IgD-negative memory B cell (primary cell): ENCODE measurements around the gene RFPL2. TPM values are rescaled to one million over a fixed set of nuclear protein-coding genes. Genes with fewer than 3 reads are reported as not detected.

Experiments used
- H3K27ac Mint-ChIP-seq, 3 donors: one replicate each; pipeline ENCODE4 v1.8.0; 2020 to 2022; ENCODE audit warnings: mild to moderate bottlenecking in 3 of 3, mixed read lengths in 3 of 3, moderate library complexity in 1 of 3
- H3K27me3 Mint-ChIP-seq: one replicate; pipeline ENCODE4 v1.8.0; 2021; ENCODE audit warnings: mixed read lengths
- H3K36me3 Mint-ChIP-seq: one replicate; pipeline ENCODE4 v1.8.0; 2020; ENCODE audit warnings: mild to moderate bottlenecking, mixed read lengths
- H3K4me1 Mint-ChIP-seq, 3 donors: one replicate each; pipeline ENCODE4 v1.8.0; 2020 to 2022; ENCODE audit warnings: mixed read lengths in 3 of 3, mild to moderate bottlenecking in 1 of 3
- H3K4me3 Mint-ChIP-seq, 4 donors: one replicate each; pipeline ENCODE4 v1.8.0; 2020 to 2022; ENCODE audit warnings: mild to moderate bottlenecking in 4 of 4, mixed read lengths in 4 of 4, moderate library complexity in 3 of 4
- H3K9me3 Mint-ChIP-seq, 3 donors: one replicate each; pipeline ENCODE4 v1.8.0; 2020 to 2021; ENCODE audit warnings: mixed read lengths in 3 of 3, mild to moderate bottlenecking in 1 of 3
- polyA plus RNA-seq: library from polyadenylated mRNA; unstranded; fragments of 300-500 nt; fragmentation: Illumina TruSeq; gene quantifications from one replicate; pipeline ENCODE4 v1.2.3, GENCODE V29; 2021

RFPL2 gene
- polyA plus RNA-seq, 1 donor from 2014 or later, result not detected

DNA sequence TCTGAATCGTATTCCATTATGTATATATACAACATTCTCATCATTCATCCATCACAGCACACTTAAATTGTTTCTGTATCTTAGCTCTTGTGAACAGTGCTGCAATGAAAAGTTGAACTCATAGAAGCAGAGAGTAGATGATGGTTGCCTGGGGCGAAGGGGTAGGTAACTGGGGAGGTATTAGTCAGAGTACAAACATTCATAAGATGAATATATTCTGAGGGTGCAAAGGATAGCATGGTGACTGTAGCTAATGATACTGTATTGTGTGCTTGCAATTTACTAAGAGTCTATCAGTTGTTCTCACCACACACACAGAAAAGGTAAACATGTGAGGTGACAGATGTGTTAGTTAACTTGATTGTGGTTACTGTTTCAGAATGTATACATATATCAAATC lies 12.6 kb upstream of the RFPL2 start:
- H3K9me3 Mint-ChIP-seq, result no peaks in the 10 kb centered on the region
- no peaks in the 10 kb centered on the region for H3K36me3 Mint-ChIP-seq
- H3K4me3 Mint-ChIP-seq, result no peak overlapping the region
- peaks cover 8% of the 10 kb centered on the region for H3K27me3 Mint-ChIP-seq
- H3K27ac Mint-ChIP-seq, result no peak overlapping the region
- no peaks in the 10 kb centered on the region for H3K4me1 Mint-ChIP-seq

DNA sequence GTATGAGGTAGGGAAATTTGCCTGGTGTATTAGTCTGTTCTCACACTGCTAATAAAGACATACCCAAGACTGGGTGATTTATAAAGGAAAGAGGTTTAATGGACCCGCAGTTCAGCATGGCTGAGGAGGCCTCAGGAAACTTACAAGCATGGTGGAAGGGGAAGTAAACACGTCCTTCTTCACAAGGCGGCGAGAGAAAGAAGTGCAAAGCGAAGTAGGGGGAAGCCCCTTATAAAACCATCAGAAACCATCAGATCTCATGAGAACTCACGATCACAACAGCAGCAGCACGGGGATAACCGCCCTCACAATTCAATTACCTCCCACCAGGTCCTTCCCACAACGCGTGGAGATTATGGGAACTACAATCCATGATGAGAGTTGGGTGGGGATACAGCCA lies 12.0 kb upstream of the RFPL2 start:
- Mint-ChIP-seq H3K36me3 (no peaks in the 10 kb centered on the region), H3K9me3 (no peaks in the 10 kb centered on the region), H3K27me3 (peaks cover 8% of the 10 kb centered on the region), H3K27ac (no peak overlapping the region), H3K4me1 (no peaks in the 10 kb centered on the region), H3K4me3 (no peak overlapping the region)

GRCh38 chr22:32211011-32211410 lies 6.1 kb upstream of the RFPL2 start:
- no peak overlapping the region for H3K4me3 Mint-ChIP-seq
- no peaks in the 10 kb centered on the region for H3K4me1 Mint-ChIP-seq
- H3K9me3 Mint-ChIP-seq, result no peaks in the 10 kb centered on the region
- peaks cover 8% of the 10 kb centered on the region for H3K27me3 Mint-ChIP-seq
- H3K27ac Mint-ChIP-seq, result no peak overlapping the region
- no peaks in the 10 kb centered on the region for H3K36me3 Mint-ChIP-seq

DNA sequence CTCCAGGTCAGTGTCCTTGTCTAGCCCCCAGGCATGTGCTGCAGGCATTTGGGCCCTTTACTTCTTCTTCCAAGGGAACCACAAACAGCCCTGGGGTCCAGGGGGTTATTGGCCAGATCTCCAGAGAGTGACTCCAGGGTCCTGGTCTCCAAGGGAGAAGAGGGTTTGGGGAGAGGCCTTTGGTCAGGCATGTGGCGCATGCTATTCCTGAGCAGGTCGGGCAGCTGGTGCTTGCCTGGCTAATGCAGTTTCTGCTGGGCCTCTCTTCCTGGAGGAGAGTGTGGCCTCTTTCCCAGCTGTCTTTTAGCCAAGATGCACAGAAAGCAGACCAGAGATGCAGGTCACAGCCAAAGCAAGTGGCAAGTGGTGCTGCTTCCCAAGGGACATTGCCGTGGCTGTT lies 3.8 kb upstream of the RFPL2 start:
- Mint-ChIP-seq H3K27ac (no peak overlapping the region), H3K4me3 (no peak overlapping the region), H3K27me3 (peaks cover 15% of the 10 kb centered on the region), H3K9me3 (no peaks in the 10 kb centered on the region), H3K4me1 (peaks cover 0 to 9% (median 2%) of the 10 kb centered on the region in 3 donors), H3K36me3 (no peaks in the 10 kb centered on the region)

DNA sequence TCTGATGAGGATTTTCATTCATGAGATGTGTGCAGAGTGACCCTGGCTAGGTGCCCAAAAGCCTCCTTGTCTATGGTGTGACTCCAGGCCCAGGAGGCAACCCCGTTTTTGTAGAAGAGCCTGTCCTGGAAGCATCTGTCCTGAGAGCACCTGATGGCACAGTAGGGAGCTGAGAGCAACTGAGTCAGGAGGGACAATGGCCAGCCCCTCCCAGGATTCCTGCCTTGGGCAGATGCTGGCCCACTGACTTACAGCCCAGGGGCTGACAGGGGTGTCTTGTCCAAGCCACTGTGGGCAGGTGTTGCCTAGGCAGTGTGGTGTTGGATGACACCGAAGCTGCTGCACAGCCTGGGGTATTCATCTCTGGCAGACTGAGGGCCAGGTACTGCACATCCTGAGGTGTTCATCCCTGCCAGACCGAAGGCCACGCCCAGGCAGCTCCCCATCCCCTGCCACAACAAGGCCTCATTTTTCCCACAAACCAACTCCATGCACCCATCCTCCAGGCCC lies 3.2 kb upstream of the RFPL2 start:
- Mint-ChIP-seq H3K36me3 (no peaks in the 10 kb centered on the region), H3K4me1 (peaks cover 0 to 9% (median 4%) of the 10 kb centered on the region in 3 donors), H3K27me3 (peaks cover 20% of the 10 kb centered on the region), H3K4me3 (no peak overlapping the region), H3K27ac (no peak overlapping the region), H3K9me3 (no peaks in the 10 kb centered on the region)

GRCh38 chr22:32206774-32207758 lies 2.2 kb upstream of the RFPL2 start:
- no peak overlapping the region for H3K27ac Mint-ChIP-seq
- H3K27me3 Mint-ChIP-seq, result peaks cover 27% of the 10 kb centered on the region
- H3K4me1 Mint-ChIP-seq, result peaks cover 0 to 9% (median 5%) of the 10 kb centered on the region in 3 donors
- no peaks in the 10 kb centered on the region for H3K36me3 Mint-ChIP-seq
- H3K9me3 Mint-ChIP-seq, result no peaks in the 10 kb centered on the region
- H3K4me3 Mint-ChIP-seq, result peak overlapping the region in 2 of 4 donors; percentile 14 to 52

DNA sequence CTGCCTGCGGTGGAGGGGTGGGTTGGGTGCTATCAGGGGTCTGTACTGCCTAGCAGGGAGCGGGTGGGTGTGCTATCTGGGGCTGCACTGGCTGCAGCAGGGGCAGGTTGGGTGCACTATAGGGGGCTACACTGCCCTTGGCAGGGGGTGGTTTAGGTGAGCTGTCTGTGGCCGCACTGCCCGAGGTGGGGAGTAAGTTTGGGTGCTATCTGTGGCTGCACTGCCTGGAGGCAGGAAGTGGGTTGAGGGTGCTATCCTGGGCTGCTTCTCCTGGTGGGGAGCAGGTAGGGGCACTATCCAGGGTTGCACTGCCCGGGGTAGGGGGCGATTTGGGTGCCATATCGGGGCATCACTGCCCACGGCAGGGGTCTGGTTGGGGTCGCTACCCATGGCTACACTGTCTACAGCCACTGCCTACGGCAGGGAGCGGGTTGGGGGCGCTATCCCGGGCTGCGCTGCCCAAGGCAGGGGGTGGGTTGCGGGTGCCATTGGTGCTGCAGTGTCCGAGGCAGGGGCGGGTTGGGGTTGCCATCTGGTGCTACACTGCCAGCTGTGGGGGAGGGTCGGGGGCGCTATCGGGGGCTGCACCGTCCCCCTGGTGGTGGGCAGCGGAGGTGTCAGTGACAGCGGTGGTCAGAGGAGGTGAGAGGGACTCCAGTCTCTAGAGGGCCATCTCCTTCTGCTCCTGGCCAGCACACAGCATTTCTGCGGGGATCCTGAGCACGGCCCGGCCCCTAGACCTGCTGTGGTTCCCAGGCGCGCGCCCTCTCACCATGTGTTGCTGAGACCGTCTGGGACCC lies 1.3 kb upstream of the RFPL2 start:
- H3K27ac Mint-ChIP-seq, result no peak overlapping the region
- peaks cover 0 to 9% (median 5%) of the 10 kb centered on the region in 3 donors for H3K4me1 Mint-ChIP-seq
- H3K36me3 Mint-ChIP-seq, result no peaks in the 10 kb centered on the region
- H3K9me3 Mint-ChIP-seq, result no peaks in the 10 kb centered on the region
- H3K27me3 Mint-ChIP-seq, result peaks cover 28% of the 10 kb centered on the region
- H3K4me3 Mint-ChIP-seq, result no peak overlapping the region

- peak overlapping the region; percentile 28 to 94 (median 83) for H3K4me3 Mint-ChIP-seq
- peaks cover 30% of the 10 kb centered on the region for H3K27me3 Mint-ChIP-seq
- peaks cover 0 to 9% (median 6%) of the 10 kb centered on the region in 3 donors for H3K4me1 Mint-ChIP-seq
- H3K27ac Mint-ChIP-seq, result no peak overlapping the region
- H3K36me3 Mint-ChIP-seq, result no peaks in the 10 kb centered on the region
- H3K9me3 Mint-ChIP-seq, result no peaks in the 10 kb centered on the region
These were observed 625 bp downstream of the RFPL2 start for GRCh38 chr22:32204040-32204855.

GRCh38 chr22:32203181-32204039 lies 1.5 kb downstream of the RFPL2 start:
- no peaks in the 10 kb centered on the region for H3K9me3 Mint-ChIP-seq
- peaks cover 0 to 9% (median 6%) of the 10 kb centered on the region in 3 donors for H3K4me1 Mint-ChIP-seq
- peak overlapping the region in 3 of 4 donors; percentile 58 to 94 (median 68) for H3K4me3 Mint-ChIP-seq
- H3K36me3 Mint-ChIP-seq, result no peaks in the 10 kb centered on the region
- H3K27ac Mint-ChIP-seq, result no peak overlapping the region
- peaks cover 32% of the 10 kb centered on the region for H3K27me3 Mint-ChIP-seq

- Mint-ChIP-seq H3K4me1 (peaks cover 0 to 9% (median 6%) of the 10 kb centered on the region in 3 donors), H3K4me3 (peak overlapping the region in 2 of 4 donors; percentile 58 to 68), H3K9me3 (no peaks in the 10 kb centered on the region), H3K27ac (no peak overlapping the region), H3K36me3 (no peaks in the 10 kb centered on the region), H3K27me3 (peaks cover 33% of the 10 kb centered on the region)
These were observed 2.2 kb downstream of the RFPL2 start for GRCh38 chr22:32202539-32203180.

GRCh38 chr22:32202161-32202538 lies 2.7 kb downstream of the RFPL2 start:
- peaks cover 0 to 9% (median 6%) of the 10 kb centered on the region in 3 donors for H3K4me1 Mint-ChIP-seq
- peak overlapping the region in 1 of 4 donors; percentile 46 for H3K4me3 Mint-ChIP-seq
- no peak overlapping the region for H3K27ac Mint-ChIP-seq
- no peaks in the 10 kb centered on the region for H3K9me3 Mint-ChIP-seq
- H3K27me3 Mint-ChIP-seq, result peaks cover 34% of the 10 kb centered on the region
- H3K36me3 Mint-ChIP-seq, result no peaks in the 10 kb centered on the region

DNA sequence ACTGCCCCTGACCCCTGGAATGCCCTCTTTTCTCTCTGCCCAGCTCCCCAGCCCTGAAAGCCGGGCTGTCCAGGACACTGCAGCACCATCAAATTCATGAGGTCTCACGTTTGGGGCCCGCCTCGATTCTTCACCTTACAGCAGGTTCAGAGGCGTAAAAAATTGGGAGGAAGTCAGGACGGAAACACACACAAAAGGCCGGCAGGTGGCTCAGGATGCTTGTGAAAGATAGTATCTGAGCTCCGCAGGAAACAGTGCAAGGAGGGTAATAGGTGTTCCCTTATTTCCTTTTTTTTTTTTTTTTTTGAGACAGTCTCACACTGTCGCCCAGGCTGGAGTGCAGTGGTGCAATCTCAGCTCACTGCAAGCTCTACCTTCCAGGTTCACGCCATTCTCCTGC lies 4.1 kb downstream of the RFPL2 start:
- no peak overlapping the region for H3K4me3 Mint-ChIP-seq
- peaks cover 0 to 9% (median 6%) of the 10 kb centered on the region in 3 donors for H3K4me1 Mint-ChIP-seq
- H3K27ac Mint-ChIP-seq, result no peak overlapping the region
- H3K9me3 Mint-ChIP-seq, result no peaks in the 10 kb centered on the region
- H3K27me3 Mint-ChIP-seq, result peaks cover 32% of the 10 kb centered on the region
- H3K36me3 Mint-ChIP-seq, result no peaks in the 10 kb centered on the region

- H3K36me3 Mint-ChIP-seq, result no peaks in the 10 kb centered on the region
- H3K4me3 Mint-ChIP-seq, result no peak overlapping the region
- H3K27me3 Mint-ChIP-seq, result peaks cover 31% of the 10 kb centered on the region
- H3K9me3 Mint-ChIP-seq, result no peaks in the 10 kb centered on the region
- H3K27ac Mint-ChIP-seq, result no peak overlapping the region
- H3K4me1 Mint-ChIP-seq, result peaks cover 0 to 6% (median 6%) of the 10 kb centered on the region in 3 donors
These were observed 4.9 kb downstream of the RFPL2 start for GRCh38 chr22:32199961-32200360.
